Measurements from ENCODE around the gene RABGAP1L. TPM values are rescaled to one million over a fixed set of nuclear protein-coding genes. Genes with fewer than 3 reads are reported as not detected.

RABGAP1L gene
- total RNA-seq, 1 donor from 2014 or later = 48.5 TPM

- Mint-ChIP-seq H3K4me3 (no peak overlapping the region), H3K4me1 (peaks cover 5% of the 10 kb centered on the region), H3K36me3 (peaks cover 11% of the 10 kb centered on the region), H3K27me3 (ENCODE audit: low read depth) (no peaks in the 10 kb centered on the region), H3K9me3 (peaks cover 18% of the 10 kb centered on the region), H3K27ac (no peak overlapping the region)
- DNase-seq (ENCODE audit: low spot score in 2 of 2, unreplicated experiment in 2 of 2) = no peak
- no peak for TF ChIP-seq CTCF (IDR thresholded peaks at IDR 0.05; ENCODE audit: unreplicated experiment)
These were observed 764.5 kb downstream of the RABGAP1L start for GRCh38 chr1:174923820-174924219.

GRCh38 chr1:174928541-174928940 lies 769.2 kb downstream of the RABGAP1L start:
- Mint-ChIP-seq H3K4me3 (no peak overlapping the region), H3K4me1 (peaks cover 5% of the 10 kb centered on the region), H3K27me3 (ENCODE audit: low read depth) (no peaks in the 10 kb centered on the region), H3K36me3 (peaks cover 4% of the 10 kb centered on the region), H3K9me3 (peaks cover 9% of the 10 kb centered on the region), H3K27ac (no peak overlapping the region)
- no peak for DNase-seq (ENCODE audit: low spot score in 2 of 2, unreplicated experiment in 2 of 2)
- TF ChIP-seq CTCF (IDR thresholded peaks at IDR 0.05; ENCODE audit: unreplicated experiment) = no peak

- DNase-seq (ENCODE audit: low spot score in 2 of 2, unreplicated experiment in 2 of 2) = no peak
- Mint-ChIP-seq H3K36me3 (no peaks in the 10 kb centered on the region), H3K27ac (no peak overlapping the region), H3K27me3 (ENCODE audit: low read depth) (no peaks in the 10 kb centered on the region), H3K4me3 (no peak overlapping the region), H3K9me3 (peaks cover under 1% of the 10 kb centered on the region), H3K4me1 (peaks cover 5% of the 10 kb centered on the region)
- no peak for TF ChIP-seq CTCF (IDR thresholded peaks at IDR 0.05; ENCODE audit: unreplicated experiment)
These were observed 771.9 kb downstream of the RABGAP1L start for GRCh38 chr1:174931214-174931613.

GRCh38 chr1:174932587-174932986 lies 773.3 kb downstream of the RABGAP1L start:
- Mint-ChIP-seq H3K9me3 (no peaks in the 10 kb centered on the region), H3K4me3 (no peak overlapping the region), H3K27ac (no peak overlapping the region), H3K27me3 (ENCODE audit: low read depth) (no peaks in the 10 kb centered on the region), H3K36me3 (no peaks in the 10 kb centered on the region), H3K4me1 (peaks cover 5% of the 10 kb centered on the region)
- no peak for DNase-seq (ENCODE audit: low spot score in 2 of 2, unreplicated experiment in 2 of 2)
- peak; percentile 11 for TF ChIP-seq CTCF (IDR thresholded peaks at IDR 0.05; ENCODE audit: unreplicated experiment)

GRCh38 chr1:174935961-174936727 lies 776.8 kb downstream of the RABGAP1L start:
- no peak overlapping the region for H3K4me3 Mint-ChIP-seq
- H3K27me3 Mint-ChIP-seq (ENCODE audit: low read depth) = no peaks in the 10 kb centered on the region
- no peak for TF ChIP-seq CTCF (IDR thresholded peaks at IDR 0.05; ENCODE audit: unreplicated experiment)
- no peak overlapping the region for H3K27ac Mint-ChIP-seq
- DNase-seq (ENCODE audit: low spot score in 2 of 2, unreplicated experiment in 2 of 2) = no peak
- H3K36me3 Mint-ChIP-seq = no peaks in the 10 kb centered on the region
- H3K9me3 Mint-ChIP-seq = no peaks in the 10 kb centered on the region
- H3K4me1 Mint-ChIP-seq = peaks cover 14% of the 10 kb centered on the region
